Hepatocyte (in vitro differentiated cells): ENCODE data around the gene CD226.

Experiments used
- CTCF ChIP-seq: fragments of 200-600 bp; sonication (generic); IDR thresholded peaks from 2 replicates; pipeline ENCODE4 v1.5.1; 2016; ENCODE audit warnings: antibody characterized with exemption, mild to moderate bottlenecking; ENCODE audit not compliant: poor library complexity
- EZH2 ChIP-seq: fragments of 200-600 bp; sonication (generic); IDR thresholded peaks from 2 replicates; pipeline ENCODE4 v1.6.1; 2016; ENCODE audit warnings: antibody characterized with exemption, mild to moderate bottlenecking, borderline replicate concordance
- EZH2phosphoT487 ChIP-seq: fragments of 200-600 bp; sonication (generic); IDR thresholded peaks from one replicate; pipeline ENCODE4 v1.6.1; 2018; ENCODE audit warnings: antibody characterized with exemption, mild to moderate bottlenecking, low read depth, moderate library complexity; ENCODE audit not compliant: unreplicated experiment, severe bottlenecking

DNA sequence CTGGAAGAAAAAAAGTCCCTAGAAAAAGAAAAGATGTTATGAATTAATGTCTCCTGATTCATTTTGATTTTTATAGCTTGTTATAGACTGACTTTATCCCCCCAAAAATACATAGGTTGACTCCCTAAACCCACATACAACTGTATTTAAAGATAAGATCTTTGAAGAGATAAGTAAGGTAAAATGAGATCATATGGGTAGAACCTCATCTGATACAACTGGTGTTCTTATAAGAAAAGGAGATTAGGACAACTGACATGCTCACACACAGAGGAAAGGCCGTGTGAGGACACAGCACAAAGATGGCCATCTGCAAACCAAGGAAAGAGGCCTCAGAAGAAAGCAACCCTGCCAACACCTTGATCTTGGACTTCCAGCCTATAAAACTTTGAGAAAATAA lies 117.5 kb downstream of the CD226 start:
- TF ChIP-seq CTCF, result no peak
- no peak for TF ChIP-seq EZH2phosphoT487
- TF ChIP-seq EZH2, result no peak
